ENCODE data around the gene COQ10B. TPM values are rescaled to one million over a fixed set of nuclear protein-coding genes. Genes with fewer than 3 reads are reported as not detected.

The COQ10B gene
- 23.5 and 25.7 TPM in 2 replicates for total RNA-seq (2014; rRNA removed)
- Bru-seq, nascent RNA, result percentile 88 among the genes with signal in this experiment
- BruChase-seq, experiment 1, labeled RNA remaining after a 6-hour chase, result percentile 92 among the genes with signal in this experiment
- BruChase-seq, experiment 2, labeled RNA remaining after a 2-hour chase, result percentile 92 among the genes with signal in this experiment
- long read RNA-seq, transcript COQ10B-201 (5 exons, 2,239 nt), result major isoform, 150 of 159 reads
- long read RNA-seq, partial matches to known transcripts, result 3 of 159 reads
- long read RNA-seq, other reads (novel, unspliced or antisense), result 4 of 159 reads

DNA sequence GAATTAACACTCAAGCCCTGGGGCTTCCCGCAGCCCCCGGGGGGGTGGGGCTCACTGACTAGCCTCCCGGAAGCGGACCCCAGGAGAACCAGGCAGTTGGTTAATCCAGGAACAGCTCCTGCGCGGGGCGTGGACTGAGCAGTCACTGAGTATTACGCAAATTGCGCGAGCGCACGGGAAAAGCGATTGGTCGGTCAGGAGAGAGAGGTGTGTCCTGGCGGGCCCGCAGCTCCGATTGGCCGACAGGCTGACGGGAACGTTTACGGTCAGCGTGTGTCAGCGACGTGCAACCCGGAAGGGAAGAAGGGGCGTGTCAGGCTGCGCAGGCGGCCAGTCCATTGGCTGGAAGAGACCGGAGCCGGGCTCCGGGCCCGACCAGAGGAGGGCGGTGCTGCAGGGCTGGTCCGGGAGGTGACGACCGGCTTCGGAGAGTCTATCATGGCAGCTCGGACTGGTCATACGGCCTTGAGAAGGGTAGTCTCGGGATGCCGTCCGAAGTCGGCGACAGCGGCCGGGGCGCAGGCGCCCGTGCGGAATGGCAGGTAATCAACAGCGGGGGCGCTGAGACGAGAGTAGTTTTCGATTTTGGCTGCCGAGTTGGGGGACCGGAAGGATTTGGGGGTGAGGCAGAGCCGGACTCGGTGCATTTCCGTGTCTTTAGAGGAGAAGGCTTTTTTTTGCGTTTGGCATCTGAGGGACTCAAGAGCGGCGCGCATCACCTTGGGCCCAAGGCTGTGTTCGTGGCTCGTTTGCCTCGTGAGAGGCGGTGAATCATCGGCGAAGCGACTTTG, at the start of gene COQ10B:
COQ10B (plus strand) TSS at position 430 of the 791 bp plus-strand sequence; CDS start at position 439, 9 bp downstream.
- POLR2A ChIA-PET (ENCODE audit: unreplicated experiment), result interaction anchor here (0.5 to 1.0 kb wide), 7 partner anchors 11 to 830 kb away, joined by 3 to 11 read pairs (median 3); partner anchors contain the start of genes HSPD1, HSPE1 and SF3B1
- TF ChIP-seq EZH2 (IDR thresholded peaks at IDR 0.05; ENCODE audit: low read length, unreplicated experiment) (no peak), EZH2phosphoT487 (IDR thresholded peaks at IDR 0.05; ENCODE audit: borderline replicate concordance, low read length) (no peak)
- TF ChIP-seq, protein P1, sequence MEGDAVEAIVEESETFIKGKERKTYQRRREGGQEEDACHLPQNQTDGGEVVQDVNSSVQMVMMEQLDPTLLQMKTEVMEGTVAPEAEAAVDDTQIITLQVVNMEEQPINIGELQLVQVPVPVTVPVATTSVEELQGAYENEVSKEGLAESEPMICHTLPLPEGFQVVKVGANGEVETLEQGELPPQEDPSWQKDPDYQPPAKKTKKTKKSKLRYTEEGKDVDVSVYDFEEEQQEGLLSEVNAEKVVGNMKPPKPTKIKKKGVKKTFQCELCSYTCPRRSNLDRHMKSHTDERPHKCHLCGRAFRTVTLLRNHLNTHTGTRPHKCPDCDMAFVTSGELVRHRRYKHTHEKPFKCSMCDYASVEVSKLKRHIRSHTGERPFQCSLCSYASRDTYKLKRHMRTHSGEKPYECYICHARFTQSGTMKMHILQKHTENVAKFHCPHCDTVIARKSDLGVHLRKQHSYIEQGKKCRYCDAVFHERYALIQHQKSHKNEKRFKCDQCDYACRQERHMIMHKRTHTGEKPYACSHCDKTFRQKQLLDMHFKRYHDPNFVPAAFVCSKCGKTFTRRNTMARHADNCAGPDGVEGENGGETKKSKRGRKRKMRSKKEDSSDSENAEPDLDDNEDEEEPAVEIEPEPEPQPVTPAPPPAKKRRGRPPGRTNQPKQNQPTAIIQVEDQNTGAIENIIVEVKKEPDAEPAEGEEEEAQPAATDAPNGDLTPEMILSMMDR (conservative IDR thresholded peaks at IDR 0.05; ENCODE audit: low read depth, low read length), result no peak
- ATAC-seq, result peak; percentile 95
- BruUV-seq (replicated peaks), result TSS peak; percentile 81
- CTCF ChIA-PET, result interaction anchor here (0.7 kb wide), 2 partner anchors 159 to 326 kb away, joined by 3 to 4 read pairs; no protein-coding TSS in a partner anchor
- Histone ChIP-seq H3K36me3 (ENCODE audit: low read depth, low read length) (no peaks in the 10 kb centered on the region), H3K4me2 (ENCODE audit: low read length) (peak within 1 kb of the TSS; percentile 98), H3K4me3 (ENCODE audit: low read length) (peak within 1 kb of the TSS; percentile 84), H3K9me3 (ENCODE audit: low read length) (no peaks in the 10 kb centered on the region), H3K27me3 (ENCODE audit: low read length) (no peaks in the 10 kb centered on the region), H2AFZ (ENCODE audit: low read length) (peak within 1 kb of the TSS; percentile 79), H4K20me1 (ENCODE audit: low read length) (peaks cover 24% of the 10 kb centered on the region), H3K4me1 (ENCODE audit: insufficient read depth, low read length) (peaks cover 11% of the 10 kb centered on the region), H3K9me2 (replicated peaks; ENCODE audit: low read length) (no peaks in the 10 kb centered on the region), H3F3A (ENCODE audit: low read length, unreplicated experiment) (no peaks in the 10 kb centered on the region), H3K9ac (ENCODE audit: low read length) (peak within 1 kb of the TSS; percentile 93), H3K79me2 (ENCODE audit: low read length) (peaks cover 49% of the 10 kb centered on the region), H3K27ac (ENCODE audit: low read length) (peak within 1 kb of the TSS; percentile 92)
- intact Hi-C loops (cut with micrococcal nuclease), result loop anchor here (1.0 kb wide), 3 partner anchors 18 to 160 kb away; partner anchors contain the start of genes HSPE1 and SF3B1
- peak; percentile 99 for DNase-seq

- Histone ChIP-seq H3K4me3 (ENCODE audit: low read length) (no peak overlapping the region), H3K4me1 (ENCODE audit: insufficient read depth, low read length) (no peaks in the 10 kb centered on the region), H3K4me2 (ENCODE audit: low read length) (no peak overlapping the region), H3K9me3 (ENCODE audit: low read length) (no peaks in the 10 kb centered on the region), H3K79me2 (ENCODE audit: low read length) (no peaks in the 10 kb centered on the region), H2AFZ (ENCODE audit: low read length) (no peak overlapping the region), H3K9ac (ENCODE audit: low read length) (no peak overlapping the region), H4K20me1 (ENCODE audit: low read length) (no peaks in the 10 kb centered on the region), H3K9me2 (replicated peaks; ENCODE audit: low read length) (no peaks in the 10 kb centered on the region), H3K27ac (ENCODE audit: low read length) (no peak overlapping the region), H3F3A (ENCODE audit: low read length, unreplicated experiment) (no peaks in the 10 kb centered on the region), H3K36me3 (ENCODE audit: low read depth, low read length) (peaks cover 82% of the 10 kb centered on the region), H3K27me3 (ENCODE audit: low read length) (no peaks in the 10 kb centered on the region)
- ATAC-seq (no peak), DNase-seq (no peak)
- POLR2A ChIA-PET (ENCODE audit: unreplicated experiment), result no interaction called here
- TF ChIP-seq EZH2phosphoT487 (IDR thresholded peaks at IDR 0.05; ENCODE audit: borderline replicate concordance, low read length), result no peak
- no peak for TF ChIP-seq EZH2 (IDR thresholded peaks at IDR 0.05; ENCODE audit: low read length, unreplicated experiment)
- TF ChIP-seq, protein P1 (conservative IDR thresholded peaks at IDR 0.05; ENCODE audit: low read depth, low read length), result no peak
- BruUV-seq (replicated peaks), result no TSS peak
- CTCF ChIA-PET, result interaction anchor here (0.5 kb wide), 1 partner anchor 21 kb away, joined by 5 read pairs; no protein-coding TSS in a partner anchor
- intact Hi-C loops (cut with micrococcal nuclease), result no loop called here
These were observed 47.8 kb upstream of the COQ10B start for GRCh38 chr2:197405582-197405981.
